K562 (cell line): ENCODE results near the gene RHOF. TPM values are rescaled to one million over a fixed set of nuclear protein-coding genes. Genes with fewer than 3 reads are reported as not detected.

ENCODE experiments used
- ARID2 ChIP-seq: fragments of 450-650 bp; IDR thresholded peaks from 2 replicates; pipeline ENCODE4 v1.6.1; 2017; ENCODE audit warnings: antibody characterized with exemption, mild to moderate bottlenecking
- DNMT1 ChIP-seq: fragments of 450-650 bp; IDR thresholded peaks from 2 replicates; pipeline ENCODE4 v1.6.1; 2016; ENCODE audit warnings: antibody characterized with exemption, mild to moderate bottlenecking
- JUN ChIP-seq, 2 experiments: sonication (generic) in 1 of 2; formaldehyde crosslinking in 1 of 2; IDR thresholded peaks; 2 replicates each; pipeline versions ENCODE4 v1.6.1 to v1.8.0; 2012 to 2022; ENCODE audit warnings: borderline replicate concordance in 2 of 2, mild to moderate bottlenecking in 2 of 2, improper control_type of control experiment in 1 of 2, low read depth in 1 of 2, low read length in 1 of 2, missing genetic modification reagents in 1 of 2
- PHF21A ChIP-seq: fragments of 450-650 bp; IDR thresholded peaks from 2 replicates; pipeline ENCODE4 v1.6.1; 2017; ENCODE audit warnings: low read depth, borderline replicate concordance
- SIRT6 ChIP-seq: IDR thresholded peaks from one replicate; pipeline ENCODE4 v1.6.1; 2012; ENCODE audit warnings: low read depth, mild to moderate bottlenecking, control low read depth, inconsistent platforms, low read length, moderate library complexity
- SP2 ChIP-seq: IDR thresholded peaks from 2 replicates; pipeline ENCODE4 v1.6.1; 2011; ENCODE audit warnings: mild to moderate bottlenecking, low read depth, low read length, moderate library complexity; ENCODE audit not compliant: poor library complexity, severe bottlenecking; ENCODE audit errors: extremely low read depth
- ZBTB17 ChIP-seq: fragments of 450-650 bp; formaldehyde crosslinking; IDR thresholded peaks from 2 replicates; pipeline ENCODE4 v1.4.0; 2020; ENCODE audit warnings: mild to moderate bottlenecking
- ZEB2 ChIP-seq: fragments of 450-650 bp; IDR thresholded peaks from 2 replicates; pipeline ENCODE4 v1.6.1; 2016
- ZNF12 ChIP-seq: sonication (generic); formaldehyde crosslinking; IDR thresholded peaks from 2 replicates; pipeline ENCODE4 v1.4.0; 2020; ENCODE audit warnings: mild to moderate bottlenecking, missing genetic modification reagents
- polyA plus RNA-seq, 8 experiments: library from polyadenylated mRNA; depleted of rRNA in 4 of 8; stranded (reverse) in 5 of 8; unstranded in 3 of 8; fragments of >200 nt; fragmentation: Nextera tagmentation in 2 of 8; fragmentation: Illumina TruSeq in 1 of 8; extraction: Ambion mirVana in 2 of 8; extraction: Trizol in 1 of 8; gene quantifications; 2 replicates each; pipeline versions ENCODE4 v1.2.1 to v1.2.3, GENCODE V29; 2011 to 2014; ENCODE audit warnings: inconsistent platforms in 1 of 8, missing spikeins in 1 of 8
- total RNA-seq, 7 experiments: library from RNA; depleted of rRNA in 6 of 7; stranded (reverse); fragments of >200 nt in 6 of 7; fragmentation: Illumina TruSeq in 2 of 7; extraction: Trizol in 2 of 7; gene quantifications; 2 replicates each; pipeline versions ENCODE4 v1.2.1 to v1.2.3, GENCODE V29; 2011 to 2021; ENCODE audit warnings: low replicate concordance in 1 of 7
- TF ChIP-seq, protein P1 (sequence below), 2 experiments: fragments of 450-650 bp in 1 of 2; sonication (generic) in 1 of 2; formaldehyde crosslinking in 1 of 2; IDR thresholded peaks; 2 replicates each; pipeline versions ENCODE4 v1.7.1 to v1.9.0; 2016 to 2022; ENCODE audit warnings: inconsistent platforms in 1 of 2, mild to moderate bottlenecking in 1 of 2, missing genetic modification reagents in 1 of 2
- TF ChIP-seq, protein P2 (sequence below): sonication (generic); formaldehyde crosslinking; IDR thresholded peaks from 2 replicates; pipeline ENCODE4 v1.8.1; 2023; ENCODE audit warnings: mild to moderate bottlenecking, missing genetic modification reagents
- TF ChIP-seq, protein P3 (sequence below): IDR thresholded peaks from 2 replicates; pipeline ENCODE4 v1.6.1; 2011; ENCODE audit not compliant: insufficient read length; ENCODE audit errors: extremely low read depth
- TF ChIP-seq, protein P4 (sequence below): sonication (generic); formaldehyde crosslinking; IDR thresholded peaks from 2 replicates; pipeline ENCODE4 v1.8.1; 2022; ENCODE audit warnings: missing genetic modification reagents
- TF ChIP-seq, protein P5 (sequence below): fragments of 250-450 bp; sonication (Bioruptor Pico); IDR thresholded peaks from 2 replicates; pipeline ENCODE4 v1.8.0; 2021; ENCODE audit warnings: moderate library complexity, mild to moderate bottlenecking, inconsistent platforms

Gene RHOF
- total and polyA plus RNA-seq, 9 of the 15 experiments (the other 6 are each of a cell fraction or from before 2014, with no cell fraction given): 0.13 to 10.1 (median 4.0) TPM

DNA sequence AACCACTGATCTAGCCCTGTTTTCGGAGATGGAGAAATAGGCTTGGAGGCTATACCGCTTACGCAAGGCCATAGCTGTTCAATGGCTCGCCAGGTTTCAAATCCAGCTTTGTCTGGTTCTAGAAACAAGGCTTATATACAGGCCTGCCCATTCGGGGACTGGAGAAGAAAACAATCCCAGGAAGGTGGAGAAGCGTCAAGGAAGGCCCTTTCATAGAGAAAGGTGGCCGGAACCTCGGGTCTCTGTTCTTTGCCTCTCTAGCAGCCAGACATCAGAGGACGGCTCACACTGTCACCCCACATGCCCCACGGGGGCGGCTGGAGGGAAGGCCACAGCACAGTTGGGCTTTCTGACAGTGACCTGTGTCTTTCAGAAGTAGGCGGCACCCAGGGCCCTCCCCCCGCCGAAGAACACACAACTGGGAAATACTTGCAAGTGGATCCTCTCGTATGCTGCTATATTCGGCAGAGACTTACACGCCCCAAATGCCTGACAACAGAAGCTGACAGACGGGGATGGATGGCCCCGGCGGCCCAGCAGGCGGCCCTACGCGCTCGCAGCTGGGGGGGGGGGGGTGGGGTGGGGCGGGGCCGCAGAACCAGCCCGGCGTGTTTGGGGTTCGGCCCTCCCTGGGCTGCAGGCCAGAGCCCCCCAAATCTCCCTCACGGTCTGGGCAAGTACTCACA, 5.8 kb upstream of the RHOF start (continued):
- TF ChIP-seq, protein P1, sequence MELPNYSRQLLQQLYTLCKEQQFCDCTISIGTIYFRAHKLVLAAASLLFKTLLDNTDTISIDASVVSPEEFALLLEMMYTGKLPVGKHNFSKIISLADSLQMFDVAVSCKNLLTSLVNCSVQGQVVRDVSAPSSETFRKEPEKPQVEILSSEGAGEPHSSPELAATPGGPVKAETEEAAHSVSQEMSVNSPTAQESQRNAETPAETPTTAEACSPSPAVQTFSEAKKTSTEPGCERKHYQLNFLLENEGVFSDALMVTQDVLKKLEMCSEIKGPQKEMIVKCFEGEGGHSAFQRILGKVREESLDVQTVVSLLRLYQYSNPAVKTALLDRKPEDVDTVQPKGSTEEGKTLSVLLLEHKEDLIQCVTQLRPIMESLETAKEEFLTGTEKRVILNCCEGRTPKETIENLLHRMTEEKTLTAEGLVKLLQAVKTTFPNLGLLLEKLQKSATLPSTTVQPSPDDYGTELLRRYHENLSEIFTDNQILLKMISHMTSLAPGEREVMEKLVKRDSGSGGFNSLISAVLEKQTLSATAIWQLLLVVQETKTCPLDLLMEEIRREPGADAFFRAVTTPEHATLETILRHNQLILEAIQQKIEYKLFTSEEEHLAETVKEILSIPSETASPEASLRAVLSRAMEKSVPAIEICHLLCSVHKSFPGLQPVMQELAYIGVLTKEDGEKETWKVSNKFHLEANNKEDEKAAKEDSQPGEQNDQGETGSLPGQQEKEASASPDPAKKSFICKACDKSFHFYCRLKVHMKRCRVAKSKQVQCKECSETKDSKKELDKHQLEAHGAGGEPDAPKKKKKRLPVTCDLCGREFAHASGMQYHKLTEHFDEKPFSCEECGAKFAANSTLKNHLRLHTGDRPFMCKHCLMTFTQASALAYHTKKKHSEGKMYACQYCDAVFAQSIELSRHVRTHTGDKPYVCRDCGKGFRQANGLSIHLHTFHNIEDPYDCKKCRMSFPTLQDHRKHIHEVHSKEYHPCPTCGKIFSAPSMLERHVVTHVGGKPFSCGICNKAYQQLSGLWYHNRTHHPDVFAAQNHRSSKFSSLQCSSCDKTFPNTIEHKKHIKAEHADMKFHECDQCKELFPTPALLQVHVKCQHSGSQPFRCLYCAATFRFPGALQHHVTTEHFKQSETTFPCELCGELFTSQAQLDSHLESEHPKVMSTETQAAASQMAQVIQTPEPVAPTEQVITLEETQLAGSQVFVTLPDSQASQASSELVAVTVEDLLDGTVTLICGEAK (IDR thresholded peaks at IDR 0.05): no peak
- TF ChIP-seq, protein P1 (CRISPR knock-in tag; IDR thresholded peaks at IDR 0.05): no peak
- TF ChIP-seq JUN (IDR thresholded peaks at IDR 0.05; ENCODE audit: borderline replicate concordance, low read depth, low read length) (no peak), JUN (CRISPR knock-in tag; IDR thresholded peaks at IDR 0.05; ENCODE audit: borderline replicate concordance) (no peak), ZNF12 (no peak), ARID2 (no peak), SIRT6 (no peak), SP2 (no peak), ZEB2 (no peak), DNMT1 (no peak), PHF21A (no peak), ZBTB17 (CRISPR knock-in tag) (0 out of 2 replicates have a peak, but pooled peaks have one; percentile 30)
- TF ChIP-seq, protein P2, sequence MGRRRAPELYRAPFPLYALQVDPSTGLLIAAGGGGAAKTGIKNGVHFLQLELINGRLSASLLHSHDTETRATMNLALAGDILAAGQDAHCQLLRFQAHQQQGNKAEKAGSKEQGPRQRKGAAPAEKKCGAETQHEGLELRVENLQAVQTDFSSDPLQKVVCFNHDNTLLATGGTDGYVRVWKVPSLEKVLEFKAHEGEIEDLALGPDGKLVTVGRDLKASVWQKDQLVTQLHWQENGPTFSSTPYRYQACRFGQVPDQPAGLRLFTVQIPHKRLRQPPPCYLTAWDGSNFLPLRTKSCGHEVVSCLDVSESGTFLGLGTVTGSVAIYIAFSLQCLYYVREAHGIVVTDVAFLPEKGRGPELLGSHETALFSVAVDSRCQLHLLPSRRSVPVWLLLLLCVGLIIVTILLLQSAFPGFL (CRISPR knock-in tag): no peak
- TF ChIP-seq, protein P3, sequence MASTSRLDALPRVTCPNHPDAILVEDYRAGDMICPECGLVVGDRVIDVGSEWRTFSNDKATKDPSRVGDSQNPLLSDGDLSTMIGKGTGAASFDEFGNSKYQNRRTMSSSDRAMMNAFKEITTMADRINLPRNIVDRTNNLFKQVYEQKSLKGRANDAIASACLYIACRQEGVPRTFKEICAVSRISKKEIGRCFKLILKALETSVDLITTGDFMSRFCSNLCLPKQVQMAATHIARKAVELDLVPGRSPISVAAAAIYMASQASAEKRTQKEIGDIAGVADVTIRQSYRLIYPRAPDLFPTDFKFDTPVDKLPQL: no peak
- TF ChIP-seq, protein P4, sequence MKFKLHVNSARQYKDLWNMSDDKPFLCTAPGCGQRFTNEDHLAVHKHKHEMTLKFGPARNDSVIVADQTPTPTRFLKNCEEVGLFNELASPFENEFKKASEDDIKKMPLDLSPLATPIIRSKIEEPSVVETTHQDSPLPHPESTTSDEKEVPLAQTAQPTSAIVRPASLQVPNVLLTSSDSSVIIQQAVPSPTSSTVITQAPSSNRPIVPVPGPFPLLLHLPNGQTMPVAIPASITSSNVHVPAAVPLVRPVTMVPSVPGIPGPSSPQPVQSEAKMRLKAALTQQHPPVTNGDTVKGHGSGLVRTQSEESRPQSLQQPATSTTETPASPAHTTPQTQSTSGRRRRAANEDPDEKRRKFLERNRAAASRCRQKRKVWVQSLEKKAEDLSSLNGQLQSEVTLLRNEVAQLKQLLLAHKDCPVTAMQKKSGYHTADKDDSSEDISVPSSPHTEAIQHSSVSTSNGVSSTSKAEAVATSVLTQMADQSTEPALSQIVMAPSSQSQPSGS (CRISPR knock-in tag): no peak
- TF ChIP-seq, protein P5, sequence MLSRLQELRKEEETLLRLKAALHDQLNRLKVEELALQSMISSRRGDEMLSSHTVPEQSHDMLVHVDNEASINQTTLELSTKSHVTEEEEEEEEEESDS (CRISPR knock-in tag): no peak
